HepG2 (cell line): ENCODE measurements around the gene MC3R. TPM values are rescaled to one million over a fixed set of nuclear protein-coding genes. Genes with fewer than 3 reads are reported as not detected.
A peak's percentile ranks its signal among the peaks of the same experiment; 100 is the strongest.

Experiments used
- ATAC-seq: fragments of 200-7000 bp; cut with Tn5 transposase; 3 replicates; pipeline ENCODE4 v1.9.1; 2020; ENCODE audit warnings: mild to moderate bottlenecking, moderate library complexity
- BruUV-seq: library from RNA; stranded (reverse); fragments of 400-500 nt; replicated peaks from 2 replicates; lab custom pipeline; 2021; lab: Mats Ljungman, UMichigan
- CTCF ChIA-PET: fragments of 300-600 bp; formaldehyde crosslinking; extraction: SDS; loops from one replicate; lab custom pipeline; 2021; ENCODE audit warnings: low total read pairs, inconsistent platforms, low intra/inter-chr PET ratio; lab: Yijun Ruan, JAX
- POLR2A ChIA-PET: fragments of 350-600 bp; sonication (Branson Sonifier 250); formaldehyde crosslinking; loops from one replicate; lab custom pipeline; 2020; ENCODE audit warnings: antibody characterized with exemption, inconsistent platforms; lab: Yijun Ruan, JAX
- DNase-seq: peaks from one replicate; pipeline ENCODE4 v3.0.0-alpha.2; 2015; ENCODE audit warnings: low spot score
- FAIRE-seq: peaks from 3 replicates; lab custom pipeline; 2011; peaks lifted over from hg19 to GRCh38; lab: Jason Lieb, UNC
- H2AFZ ChIP-seq: one replicate; pipeline ENCODE4 v1.6.1; 2011; ENCODE audit warnings: low read length, inconsistent platforms
- H3K27ac ChIP-seq: fragments of 300-600 bp; 3 replicates; pipeline ENCODE4 v1.8.0; 2011; ENCODE audit warnings: mixed run types, mild to moderate bottlenecking, mixed read lengths, low read length, inconsistent platforms; ENCODE audit not compliant: insufficient read depth; ENCODE audit errors: extremely low read length
- H3K27me3 ChIP-seq, 2 experiments: fragments of 200-600 bp in 1 of 2; 2 replicates in 1 of 2; 3 replicates in 1 of 2; pipeline versions ENCODE4 v1.6.0 to v1.8.0; 2011; ENCODE audit warnings: low read length in 2 of 2, mild to moderate bottlenecking in 2 of 2, moderate library complexity in 2 of 2, inconsistent platforms in 1 of 2; ENCODE audit not compliant: insufficient read depth in 2 of 2, control insufficient read depth in 1 of 2
- H3K36me3 ChIP-seq, 2 experiments: fragments of 200-600 bp in 1 of 2; replicated peaks in 1 of 2; 2 replicates in 1 of 2; 3 replicates in 1 of 2; pipeline versions ENCODE4 v1.5.1 to v1.8.0; 2011; ENCODE audit warnings: low read length in 2 of 2, inconsistent platforms in 1 of 2; ENCODE audit not compliant: insufficient read depth in 2 of 2, control insufficient read depth in 1 of 2
- H3K4me1 ChIP-seq: 2 replicates; pipeline ENCODE4 v1.5.1; 2012; ENCODE audit warnings: low read length, inconsistent platforms; ENCODE audit not compliant: insufficient read depth
- H3K4me2 ChIP-seq: 2 replicates; pipeline ENCODE4 v1.6.0; 2011; ENCODE audit warnings: low read depth, low read length, inconsistent platforms
- H3K4me3 ChIP-seq, 3 experiments: fragments of 200-600 bp in 1 of 3; sonication (generic), shearing (Covaris generic) in 1 of 3; replicated peaks in 1 of 3; 2 replicates each; pipeline ENCODE4 v1.5.1; 2011 to 2016; ENCODE audit warnings: low read length in 3 of 3, inconsistent platforms in 2 of 3, low read depth in 2 of 3, mild to moderate bottlenecking in 2 of 3, control low read depth in 1 of 3, mixed read lengths in 1 of 3; ENCODE audit not compliant: insufficient read depth in 1 of 3
- H3K79me2 ChIP-seq: one replicate; pipeline ENCODE4 v1.6.1; 2011; ENCODE audit warnings: low read length, inconsistent platforms; ENCODE audit not compliant: insufficient read depth
- H3K9ac ChIP-seq: 2 replicates; pipeline ENCODE4 v1.6.0; 2011; ENCODE audit warnings: mild to moderate bottlenecking, low read depth, low read length, inconsistent platforms; ENCODE audit not compliant: insufficient read depth
- H3K9me3 ChIP-seq: 2 replicates; pipeline ENCODE4 v1.5.1; 2012; ENCODE audit warnings: mild to moderate bottlenecking, low read length
- H4K20me1 ChIP-seq: 2 replicates; pipeline ENCODE4 v1.6.0; 2011; ENCODE audit warnings: inconsistent platforms, mild to moderate bottlenecking, low read length, moderate library complexity; ENCODE audit not compliant: insufficient read depth
- AHR ChIP-seq: IDR thresholded peaks from 2 replicates; pipeline ENCODE4 v1.6.1; 2018; ENCODE audit warnings: missing genetic modification reagents, missing compliant biosample characterization
- CEBPB ChIP-seq: IDR thresholded peaks from 2 replicates; pipeline ENCODE4 v1.6.1; 2011; ENCODE audit warnings: low read depth, low read length, improper control_type of control experiment, borderline replicate concordance
- ELF4 ChIP-seq: sonication (generic); formaldehyde crosslinking; IDR thresholded peaks from 2 replicates; pipeline ENCODE4 v1.5.0; 2020; ENCODE audit warnings: missing genetic modification reagents, mild to moderate bottlenecking, moderate library complexity, borderline replicate concordance
- IRF2 ChIP-seq: IDR thresholded peaks from 2 replicates; pipeline ENCODE4 v1.6.1; 2018; ENCODE audit warnings: missing genetic modification reagents, missing compliant biosample characterization
- KDM4B ChIP-seq: sonication (generic); formaldehyde crosslinking; IDR thresholded peaks from 2 replicates; pipeline ENCODE4 v1.4.0; 2020; ENCODE audit warnings: missing genetic modification reagents
- LCORL ChIP-seq, 2 experiments: fragments of 450-650 bp in 1 of 2; sonication (generic) in 1 of 2; formaldehyde crosslinking in 1 of 2; IDR thresholded peaks; 2 replicates each; pipeline versions ENCODE4 v1.5.0 to v1.6.1; 2017 to 2020; ENCODE audit warnings: antibody characterized with exemption in 1 of 2, missing genetic modification reagents in 1 of 2
- SAP130 ChIP-seq: IDR thresholded peaks from 2 replicates; pipeline ENCODE4 v1.6.1; 2016; ENCODE audit warnings: low read depth
- ZBTB20 ChIP-seq: sonication (generic); formaldehyde crosslinking; IDR thresholded peaks from 2 replicates; pipeline ENCODE4 v1.8.1; 2023; ENCODE audit warnings: missing genetic modification reagents, low read depth, mild to moderate bottlenecking, borderline replicate concordance
- ZBTB49 ChIP-seq: sonication (generic); formaldehyde crosslinking; IDR thresholded peaks from 2 replicates; pipeline ENCODE4 v1.4.0; 2020; ENCODE audit warnings: missing genetic modification reagents, borderline replicate concordance
- ZNF644 ChIP-seq: IDR thresholded peaks from 2 replicates; pipeline ENCODE4 v1.6.1; 2016; ENCODE audit warnings: low read depth
- in situ Hi-C: cut with HindIII; loops from 2 replicates; pipeline ENCODE4 v1.10.0; 2017; ENCODE audit warnings: low pct_unique_long_range_greater_than_20kb; ENCODE audit not compliant: extremely low pct_ligation_motif_present
- intact Hi-C: fragments of 100-400 bp; cut with micrococcal nuclease; formaldehyde crosslinking; loops from one replicate; pipeline ENCODE4 v1.10.0; 2022; ENCODE audit not compliant: unreplicated experiment
- polyA plus RNA-seq, 8 experiments: library from polyadenylated mRNA; depleted of rRNA in 3 of 8; stranded (reverse) in 7 of 8; unstranded in 1 of 8; fragments of >200 nt; fragmentation: Illumina TruSeq in 4 of 8; extraction: Trizol in 4 of 8; gene quantifications; 2 replicates each; pipeline versions ENCODE4 v1.2.1 to v1.2.3, GENCODE V29; 2011 to 2016; ENCODE audit warnings: low read depth in 4 of 8, missing spikeins in 1 of 8, mixed read lengths in 1 of 8; ENCODE audit not compliant: insufficient read depth in 1 of 8
- total RNA-seq, 5 experiments: library from RNA; depleted of rRNA; stranded (reverse); fragments of >200 nt; fragmentation: Illumina TruSeq; extraction: Trizol; gene quantifications; 2 replicates each; pipeline ENCODE4 v1.2.3, GENCODE V29; 2016; ENCODE audit warnings: low read depth in 1 of 5

MC3R gene
- total and polyA plus RNA-seq, 2 of the 13 experiments (the other 11 are each of a cell fraction or from before 2014, with no cell fraction given): not detected

GRCh38 chr20:56228021-56228420 lies 20.5 kb upstream of the MC3R start (continued):
- TF ChIP-seq IRF2 (CRISPR knock-in tag) (no peak), ZBTB49 (no peak), SAP130 (CRISPR knock-in tag) (no peak), KDM4B (CRISPR knock-in tag) (no peak), ZNF644 (no peak), AHR (CRISPR knock-in tag) (no peak), ELF4 (CRISPR knock-in tag) (no peak), ZBTB20 (CRISPR knock-in tag) (no peak)

GRCh38 chr20:56229812-56230211 lies 18.7 kb upstream of the MC3R start:
- H3K27me3 ChIP-seq: no peaks in the 10 kb centered on the region
- H3K4me3 ChIP-seq: no peak overlapping the region
- no peaks in the 10 kb centered on the region for H3K79me2 ChIP-seq
- in situ Hi-C loops: no loop called here
- H2AFZ ChIP-seq: no peak overlapping the region
- H4K20me1 ChIP-seq: no peaks in the 10 kb centered on the region
- DNase-seq: no peak
- no peak for FAIRE-seq
- peak; percentile 81 for TF ChIP-seq CEBPB
- no peak for TF ChIP-seq LCORL (IDR thresholded peaks at IDR 0.05)
- no peak for TF ChIP-seq LCORL (CRISPR knock-in tag; IDR thresholded peaks at IDR 0.05)
- ChIA-PET CTCF (no interaction called here), POLR2A (no interaction called here)
- H3K9me3 ChIP-seq: peaks cover 15% of the 10 kb centered on the region
- H3K9ac ChIP-seq: no peak overlapping the region
- no peaks in the 10 kb centered on the region for H3K36me3 ChIP-seq
- no peak overlapping the region for H3K27ac ChIP-seq
- intact Hi-C loops: no loop called here
- BruUV-seq: no TSS peak
- no peak for ATAC-seq
- no peak overlapping the region for H3K4me2 ChIP-seq
- H3K4me1 ChIP-seq: no peaks in the 10 kb centered on the region
